ENCODE data around the gene HCN4. TPM values are rescaled to one million over a fixed set of nuclear protein-coding genes. Genes with fewer than 3 reads are reported as not detected.

The HCN4 gene
- total and polyA plus RNA-seq, 2 of the 8 experiments (the other 6 are each of a cell fraction or from before 2014, with no cell fraction given): 3.7 to 8.5 TPM

DNA sequence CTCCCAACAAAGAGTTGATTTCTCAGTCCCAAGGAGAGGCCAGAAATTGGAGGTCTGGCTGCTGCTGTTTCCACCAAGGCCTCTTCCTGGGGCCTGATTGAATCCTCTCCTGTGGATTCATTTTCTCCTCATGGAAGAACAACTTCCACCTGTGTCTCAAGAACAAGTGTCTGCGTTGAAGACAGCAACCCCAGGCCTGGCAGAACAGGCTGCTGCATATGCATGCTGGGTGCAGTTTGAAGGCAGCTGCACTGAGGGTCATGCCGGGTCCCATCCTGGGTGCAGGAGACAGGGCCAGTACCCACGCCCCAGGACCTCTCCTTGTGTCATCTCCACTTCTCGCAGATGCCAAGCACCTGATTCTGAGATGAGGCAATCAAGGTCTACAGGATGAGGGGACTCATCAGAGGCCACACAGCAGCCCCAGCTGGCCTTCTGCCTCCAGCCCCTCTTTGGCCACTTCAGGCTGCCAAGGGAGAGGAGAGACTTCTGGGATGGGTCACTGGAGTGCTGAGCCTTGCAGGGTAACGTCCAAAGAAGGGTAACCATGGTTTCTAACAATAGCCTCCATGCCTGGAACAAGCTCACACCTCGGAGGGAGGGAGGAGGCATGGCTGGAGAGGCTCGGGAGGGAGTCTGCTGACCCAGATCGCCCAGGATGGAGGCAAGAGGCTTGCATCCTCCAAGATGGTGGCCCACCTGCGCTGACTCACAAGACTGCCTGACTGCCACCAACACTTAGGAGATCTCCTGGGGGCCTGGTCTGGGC is 30.0 kb downstream of the HCN4 start:
- TF ChIP-seq CBX5 (IDR thresholded peaks at IDR 0.05; ENCODE audit: low read depth, low read length) (no peak), CTBP2 (IDR thresholded peaks at IDR 0.05; ENCODE audit: borderline replicate concordance, insufficient read depth, insufficient read length, low read length) (no peak), BRCA1 (IDR thresholded peaks at IDR 0.05; ENCODE audit: low read depth, low read length) (no peak), SP4 (IDR thresholded peaks at IDR 0.05; ENCODE audit: low read length) (no peak), JUN (IDR thresholded peaks at IDR 0.05; ENCODE audit: low read depth, low read length) (no peak), RNF2 (IDR thresholded peaks at IDR 0.05; ENCODE audit: borderline replicate concordance, low read depth, low read length, missing control alignments, poor library complexity, severe bottlenecking) (no peak), SP2 (IDR thresholded peaks at IDR 0.05; ENCODE audit: low read length) (no peak), POLR2AphosphoS5 (IDR thresholded peaks at IDR 0.05; ENCODE audit: low read depth, low read length) (no peak), SAP30 (IDR thresholded peaks at IDR 0.05; ENCODE audit: insufficient read depth, insufficient replicate concordance, low read length) (no peak), BCL11A (IDR thresholded peaks at IDR 0.05; ENCODE audit: low read depth in 2 of 2, low read length in 2 of 2) (no peak), NRF1 (IDR thresholded peaks at IDR 0.05; ENCODE audit: low read depth, low read length) (no peak)
- no peak for DNase-seq (ENCODE audit: low read depth in 1 of 2, low spot score in 2 of 2)
- Histone ChIP-seq H3K18ac (ENCODE audit: extremely low read depth, low read length) (no peak overlapping the region), H3K9ac (replicated peaks in 1 of 4; ENCODE audit: extremely low read depth in 1 of 4, low read depth in 3 of 4, low read length in 3 of 4) (no peak overlapping the region), H2BK120ac (replicated peaks; ENCODE audit: low read depth, low read length) (no peak overlapping the region), H4K91ac (replicated peaks; ENCODE audit: insufficient read length, low read length) (no peak overlapping the region), H4K20me1 (replicated peaks in 1 of 2; ENCODE audit: control insufficient read depth in 1 of 2, insufficient read depth in 2 of 2, low read length in 2 of 2) (peaks cover 2 to 9% of the 10 kb centered on the region in 2 experiments), H3K4ac (replicated peaks; ENCODE audit: insufficient read length, low read depth, low read length) (no peak overlapping the region), H3K56ac (replicated peaks; ENCODE audit: insufficient read length, low read depth, low read length) (no peak overlapping the region), H3K79me1 (ENCODE audit: low read depth, low read length) (peaks cover 8% of the 10 kb centered on the region), H3K23me2 (ENCODE audit: low read depth, low read length) (no peaks in the 10 kb centered on the region), H3K27ac (ENCODE audit: low read depth, low read length) (no peak overlapping the region), H2BK5ac (ENCODE audit: low read depth, low read length) (no peak overlapping the region), H4K5ac (ENCODE audit: insufficient read length, low read depth, low read length) (no peak overlapping the region), H4K8ac (ENCODE audit: extremely low read depth, insufficient read depth, low read length) (no peak overlapping the region), H2AFZ (ENCODE audit: low read length) (no peak overlapping the region), H3K4me1 (replicated peaks in 1 of 4; ENCODE audit: control insufficient read depth in 3 of 4, insufficient read depth in 4 of 4, low read length in 3 of 4) (no peaks in the 10 kb centered on the region), H2AK5ac (ENCODE audit: low read depth, low read length) (no peak overlapping the region), H2BK15ac (ENCODE audit: low read length) (no peak overlapping the region), H3K14ac (ENCODE audit: insufficient read length) (no peak overlapping the region), H3K27me3 (replicated peaks in 1 of 4; ENCODE audit: control insufficient read depth in 3 of 4, extremely low read depth in 1 of 4, insufficient read depth in 3 of 4, low read length in 3 of 4) (no peaks in the 10 kb centered on the region), H3K79me2 (ENCODE audit: control insufficient read depth in 1 of 2, insufficient read depth in 2 of 2, low read length in 2 of 2) (peaks cover 0 to 11% of the 10 kb centered on the region in 2 experiments; a peak in 2 of 4 replicates), H3K9me3 (ENCODE audit: insufficient read depth in 2 of 2, low read depth in 1 of 2, low read length in 1 of 2) (peaks cover 0 to 3% of the 10 kb centered on the region in 2 experiments; a peak in 1 of 4 replicates), H3K4me3 (ENCODE audit: extremely low read depth in 1 of 4, insufficient read depth in 2 of 4, low read depth in 3 of 4, low read length in 4 of 4) (no peak overlapping the region), H2BK12ac (ENCODE audit: low read depth, low read length) (no peak overlapping the region), H3K4me2 (ENCODE audit: insufficient read depth in 1 of 2, low read depth in 2 of 2, low read length in 2 of 2) (no peak overlapping the region), H2BK20ac (ENCODE audit: low read length) (no peak overlapping the region), H3K36me3 (ENCODE audit: control insufficient read depth in 2 of 4, insufficient read depth in 4 of 4, low read length in 3 of 4) (peaks cover 2 to 9% (median 6%) of the 10 kb centered on the region in 4 experiments; a peak in 6 of 8 replicates), H3K23ac (ENCODE audit: insufficient read length) (no peak overlapping the region)
- CTCF ChIA-PET (ENCODE audit: partially characterized antibody): interaction anchor here (0.8 to 1.4 kb wide), 3 partner anchors 33 to 222 kb away, joined by 3 to 5 read pairs (median 3); no protein-coding TSS in a partner anchor
- FAIRE-seq: no peak
- POLR2A ChIA-PET (ENCODE audit: partially characterized antibody): interaction anchor here (0.9 kb wide), 1 partner anchor 37 kb away, joined by 3 read pairs; no protein-coding TSS in a partner anchor
- 92% methylated on average over 9 of the region's 9 CpGs; no CpG with 5 or more reads in 1 of the 2 experiments for WGBS, 2 experiments (ENCODE audit: extremely low coverage in 1 of 2, insufficient coverage in 1 of 2, insufficient read length in 1 of 2, insufficient replicate concordance in 2 of 2, low coverage in 1 of 2, low lambda C conversion rate in 2 of 2, missing lambda C conversion rate in 1 of 2)
